HG03280 (cell line): Measurements from ENCODE around the gene LYZL6.

Source experiments
- ATAC-seq: cut with Tn5 transposase; IDR thresholded peaks from one replicate; pipeline ENCODE4 v1.9.1; 2021; ENCODE audit warnings: mild to moderate bottlenecking, moderate library complexity; ENCODE audit not compliant: unreplicated experiment

LYZL6 gene

DNA sequence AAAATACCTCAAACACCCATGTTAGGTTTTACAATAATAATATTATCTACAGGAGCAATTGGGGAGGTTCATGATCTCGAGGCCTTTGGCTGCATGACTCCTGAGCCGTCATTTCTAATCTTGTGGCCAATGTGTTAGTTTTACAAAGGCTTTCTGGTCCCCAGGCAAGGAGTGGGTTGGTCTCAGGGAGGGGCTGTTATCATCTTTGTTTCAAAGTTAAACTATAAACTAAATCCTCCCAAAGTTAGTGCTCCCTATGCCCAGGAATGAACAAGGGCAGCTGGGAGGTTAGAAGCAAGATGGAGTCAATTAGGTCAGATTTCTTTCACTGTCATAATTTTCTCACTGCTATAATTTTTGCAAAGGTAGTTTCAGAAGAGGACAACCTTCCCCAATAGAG is 54.3 kb downstream of the LYZL6 start:
- ATAC-seq: no peak
